ENCODE data around the gene YTHDF1. TPM values are rescaled to one million over a fixed set of nuclear protein-coding genes. Genes with fewer than 3 reads are reported as not detected.

Gene YTHDF1
- total and polyA plus RNA-seq, 2 of the 4 experiments (the other 2 are of a cell fraction) = 10.9 to 22.6 TPM

- H2BK5ac ChIP-seq (ENCODE audit: low read depth, low read length, poor library complexity, severe bottlenecking) = no peak overlapping the region
- H3K4me2 ChIP-seq (ENCODE audit: low read depth, low read length) = no peak overlapping the region
- 95% methylated on average over 3 of the region's 10 CpGs; no CpG with 5 or more reads in 1 of the 2 experiments for WGBS, 2 experiments (ENCODE audit: extremely low coverage in 2 of 2, insufficient read length in 1 of 2)
- H3K4me3 ChIP-seq (ENCODE audit: insufficient read depth, low read depth, low read length) = no peak overlapping the region
- H3K36me3 ChIP-seq (ENCODE audit: control insufficient read depth, insufficient read depth, low read length) = no peaks in the 10 kb centered on the region
- H3K14ac ChIP-seq (replicated peaks; ENCODE audit: low read depth, low read length) = no peak overlapping the region
- H2AK9ac ChIP-seq (replicated peaks; ENCODE audit: low read depth, low read length, poor library complexity) = no peak overlapping the region
- no peak overlapping the region for H2AFZ ChIP-seq (replicated peaks; ENCODE audit: low read length, poor library complexity)
- no peak for DNase-seq
- no peak for ATAC-seq (ENCODE audit: low read depth)
- H2BK20ac ChIP-seq (ENCODE audit: low read depth, low read length) = no peak overlapping the region
- no peak overlapping the region for H4K91ac ChIP-seq (ENCODE audit: insufficient read depth, low read depth, low read length)
- no peak overlapping the region for H3K56ac ChIP-seq (ENCODE audit: extremely low read depth, insufficient read depth, low read length)
- H3K9me3 ChIP-seq (ENCODE audit: control insufficient read depth, insufficient read depth, low read length) = no peaks in the 10 kb centered on the region
- H4K20me1 ChIP-seq (ENCODE audit: insufficient read depth, low read length) = no peaks in the 10 kb centered on the region; the same call in 1 of the 2 replicates
- dilution Hi-C loops (cut with HindIII; ENCODE audit: low sequenced_read_pairs, unreplicated experiment) = no loop called here
- H3K9me1 ChIP-seq (ENCODE audit: insufficient read depth, low read length) = no peaks in the 10 kb centered on the region
- in situ Hi-C loops (cut with MboI; ENCODE audit: low sequenced_read_pairs) = no loop called here
- H2BK15ac ChIP-seq (ENCODE audit: low read depth, low read length) = no peak overlapping the region
- H2BK120ac ChIP-seq (ENCODE audit: low read depth, low read length) = no peak overlapping the region
- H3K18ac ChIP-seq (ENCODE audit: low read depth, low read length) = no peak overlapping the region
- no peak overlapping the region for H3K27ac ChIP-seq (ENCODE audit: insufficient read depth, low read length)
- BruUV-seq (replicated peaks) = no TSS peak
- ChIA-PET POLR2A (ENCODE audit: unreplicated experiment) (no interaction called here), CTCF (no interaction called here)
- H3K4me1 ChIP-seq (ENCODE audit: control insufficient read depth, insufficient read depth, low read length) = no peaks in the 10 kb centered on the region
- no peak overlapping the region for H3K23ac ChIP-seq (ENCODE audit: low read depth, low read length)
- peaks cover 44% of the 10 kb centered on the region; the same call in 1 of the 2 replicates for H3K27me3 ChIP-seq (ENCODE audit: control insufficient read depth, insufficient read depth, low read length)
- H3K9ac ChIP-seq (ENCODE audit: low read depth, low read length) = no peak overlapping the region
- no peak overlapping the region for H4K5ac ChIP-seq (ENCODE audit: low read depth, low read length)
- intact Hi-C loops (cut with micrococcal nuclease) = no loop called here
- no peak overlapping the region for H3K4ac ChIP-seq (ENCODE audit: low read depth, low read length)
- TF ChIP-seq CEBPB (IDR thresholded peaks at IDR 0.05; ENCODE audit: low read depth, low read length) (no peak), BHLHE40 (IDR thresholded peaks at IDR 0.05; ENCODE audit: low read depth, low read length) (no peak), POLR2A (IDR thresholded peaks at IDR 0.05; ENCODE audit: low read depth, low read length) (no peak), FOS (IDR thresholded peaks at IDR 0.05; ENCODE audit: low read depth, low read length) (no peak), MXI1 (IDR thresholded peaks at IDR 0.05; ENCODE audit: borderline replicate concordance, low read depth, low read length) (no peak), USF2 (IDR thresholded peaks at IDR 0.05; ENCODE audit: low read depth, low read length) (no peak), CHD1 (IDR thresholded peaks at IDR 0.05; ENCODE audit: low read depth, low read length) (no peak), CTCF (conservative IDR thresholded peaks at IDR 0.05; ENCODE audit: low read depth, low read length) (no peak), MAFK (IDR thresholded peaks at IDR 0.05; ENCODE audit: low read depth, low read length) (no peak), NFE2L2 (IDR thresholded peaks at IDR 0.05; ENCODE audit: low read depth, low read length) (no peak), RAD21 (IDR thresholded peaks at IDR 0.05; ENCODE audit: low read length) (no peak), MAZ (IDR thresholded peaks at IDR 0.05; ENCODE audit: borderline replicate concordance, low read depth, low read length) (no peak), RFX5 (IDR thresholded peaks at IDR 0.05; ENCODE audit: low read depth, low read length) (no peak), RCOR1 (IDR thresholded peaks at IDR 0.05; ENCODE audit: insufficient replicate concordance, low read length) (no peak)
- H3K79me1 ChIP-seq (ENCODE audit: low read depth in 1 of 2, low read length in 2 of 2) = no peaks in the 10 kb centered on the region
- H4K8ac ChIP-seq (ENCODE audit: low read depth in 2 of 2, low read length in 2 of 2) = no peak overlapping the region
- no peak overlapping the region for H2AK5ac ChIP-seq (ENCODE audit: low read depth, low read length)
Measured at GRCh38 chr20:63244468-63244867, 28.5 kb upstream of the YTHDF1 start.
